SIG-M5 treated with dmso at 0.1 percent for 504 hours (cell line): ENCODE data around the gene CEP20.
"Not testable (repeated sequence)": the region's sequence is repeated elsewhere in the genome, so short reads cannot be mapped to it uniquely, and the experiment has no call there.

Experiments used
- DNase-seq: peaks from one replicate; lab custom pipeline; 2025; ENCODE audit not compliant: unreplicated experiment; lab: John Stamatoyannopoulos, UW

CEP20 gene

GRCh38 chr16:15858921-15859668 lies 29.3 kb downstream of the CEP20 start:
- DNase-seq: no peak

GRCh38 chr16:15857724-15858560 lies 30.5 kb downstream of the CEP20 start:
- no peak for DNase-seq

DNA sequence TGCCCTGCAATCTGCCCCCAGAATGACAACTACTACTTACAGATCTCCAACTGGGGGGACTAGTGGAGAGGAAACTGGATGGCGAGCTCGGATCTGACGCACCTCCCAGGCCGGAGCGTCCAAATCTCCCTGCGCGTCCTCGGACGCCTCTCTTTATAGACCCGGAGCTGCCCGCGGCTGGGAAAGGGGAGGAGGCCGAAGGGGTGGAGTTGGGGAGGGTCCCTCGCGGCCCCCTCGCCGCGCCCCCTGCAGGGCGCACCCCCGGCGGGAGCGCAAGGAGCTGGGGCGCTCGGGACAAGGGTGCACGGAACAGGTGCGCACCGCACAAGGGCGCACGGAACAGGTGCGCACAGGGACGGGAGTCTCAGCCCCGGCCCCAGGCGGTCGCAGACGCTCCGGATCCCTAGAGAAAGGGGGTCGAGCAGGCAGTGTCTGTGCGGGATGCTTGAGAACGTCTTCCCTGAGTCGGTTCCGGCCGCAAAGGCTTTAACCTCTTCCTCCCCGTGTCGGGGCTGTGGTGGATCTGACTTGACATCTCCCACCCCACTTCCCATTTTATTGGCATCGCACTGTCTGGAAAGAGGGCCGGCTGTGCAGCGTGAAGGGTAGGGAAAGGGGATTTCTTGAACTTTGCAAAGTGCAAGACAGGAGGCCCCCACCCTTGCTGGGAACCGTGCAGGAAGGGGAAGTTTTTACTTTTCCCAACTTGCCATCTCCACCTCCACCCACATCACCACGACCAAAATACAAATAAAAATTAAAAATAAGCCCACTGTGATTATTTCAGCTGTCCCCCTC lies 31.3 kb downstream of the CEP20 start, which contains the start of gene MYH11:
Gene MYH11, minus strand, starts transcription at position 128 of the 798 bp plus-strand sequence. CDS start 18,776 bp downstream, outside the sequence.
- no peak for DNase-seq

- DNase-seq: no peak
Observed at GRCh38 chr16:15856182-15856581, 32.2 kb downstream of the CEP20 start.

DNA sequence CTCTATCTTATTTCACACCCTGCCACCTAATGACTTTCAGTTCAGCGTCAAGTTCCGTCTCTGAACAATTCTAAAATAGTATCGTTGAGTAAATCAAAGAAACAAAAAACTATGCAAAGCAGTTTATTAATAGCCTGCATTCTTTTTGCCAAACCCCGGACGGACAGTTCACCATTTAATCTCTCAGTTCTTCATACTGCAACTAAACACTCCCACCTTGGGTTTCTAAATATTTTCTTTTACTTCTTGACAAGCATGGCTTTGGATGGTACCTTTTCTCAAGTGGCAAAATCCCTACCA lies 32.7 kb downstream of the CEP20 start:
- DNase-seq: no peak

DNA sequence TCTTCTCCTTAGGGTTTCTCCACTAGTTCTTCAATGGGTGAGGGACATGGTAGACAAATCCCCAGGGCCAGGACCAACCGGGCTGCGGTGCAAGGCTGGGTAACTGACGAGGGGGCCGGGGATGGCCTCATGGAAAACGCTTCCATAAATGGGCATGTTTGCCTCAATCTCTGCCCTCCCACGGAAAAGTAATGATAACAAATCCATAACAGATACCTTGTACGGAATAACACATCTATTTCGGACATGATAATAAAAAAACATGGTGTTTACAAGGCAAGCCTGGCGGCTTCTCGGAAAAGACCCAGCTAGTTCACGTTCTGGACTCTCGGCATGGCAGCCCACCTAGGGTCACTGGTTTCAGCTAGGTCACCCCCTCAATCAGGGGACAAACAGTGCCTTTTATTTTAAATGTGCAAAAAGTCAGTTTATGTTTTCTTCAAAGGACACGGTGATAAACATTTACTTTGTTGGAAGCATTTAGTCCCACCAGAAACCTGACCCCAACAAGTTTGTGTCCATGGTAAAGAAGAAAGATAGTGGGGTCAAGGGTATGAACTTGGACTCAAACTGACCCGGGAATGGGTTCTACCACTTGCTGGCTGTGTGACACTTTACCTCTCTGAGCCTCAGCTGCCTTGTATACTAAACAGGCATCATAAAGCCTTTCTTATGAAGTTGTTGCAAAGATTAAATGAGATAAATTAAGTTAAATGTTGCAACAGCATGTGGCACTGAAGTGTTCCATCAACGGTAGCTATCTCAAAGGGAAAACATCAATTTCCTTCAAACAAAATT lies 33.3 kb downstream of the CEP20 start:
- DNase-seq: no peak

GRCh38 chr16:15854061-15854460 lies 34.3 kb downstream of the CEP20 start:
- DNase-seq: no peak

DNA sequence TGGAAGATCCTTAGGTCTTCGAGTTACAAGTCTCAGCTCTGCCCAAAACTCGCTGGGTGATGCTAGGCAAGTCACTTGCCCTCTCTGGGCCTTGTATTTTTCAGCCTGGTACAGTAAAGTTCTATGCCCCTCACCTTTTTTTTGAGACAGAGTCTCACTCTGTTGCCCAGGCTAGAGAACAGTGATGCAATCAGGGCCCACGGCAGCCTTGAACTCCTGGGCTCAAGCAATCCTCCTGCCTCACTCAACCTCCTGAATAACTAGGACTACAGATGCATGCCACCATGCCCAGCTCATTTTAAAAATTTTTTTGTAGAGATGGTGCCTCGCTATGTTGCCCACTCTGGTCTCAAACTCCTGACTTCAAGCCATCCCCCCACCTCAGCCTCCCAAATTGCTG lies 35.4 kb downstream of the CEP20 start:
- no peak for DNase-seq

DNA sequence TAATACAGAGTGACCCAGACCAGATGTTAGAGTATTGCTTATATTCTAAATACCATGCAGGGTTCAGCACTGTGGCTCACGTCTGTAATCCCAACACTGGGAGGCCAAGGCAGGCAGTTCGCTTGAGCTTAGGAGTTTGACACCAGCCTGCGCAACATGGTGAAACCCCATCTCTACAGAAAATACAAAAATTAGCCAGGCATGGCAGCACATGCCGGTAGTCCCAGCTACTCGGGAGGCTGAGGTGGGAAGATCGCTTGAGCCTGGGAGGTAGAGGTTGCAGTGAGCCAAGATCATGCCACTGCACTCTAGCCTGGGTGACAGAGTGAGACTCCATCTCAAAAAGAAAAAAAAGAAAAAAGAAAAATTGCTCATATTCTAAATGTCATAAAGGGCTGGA lies 37.8 kb downstream of the CEP20 start:
- not testable (repeated sequence) for DNase-seq

- no peak for DNase-seq
Observed at GRCh38 chr16:15849209-15849981, 39.0 kb downstream of the CEP20 start.

DNA sequence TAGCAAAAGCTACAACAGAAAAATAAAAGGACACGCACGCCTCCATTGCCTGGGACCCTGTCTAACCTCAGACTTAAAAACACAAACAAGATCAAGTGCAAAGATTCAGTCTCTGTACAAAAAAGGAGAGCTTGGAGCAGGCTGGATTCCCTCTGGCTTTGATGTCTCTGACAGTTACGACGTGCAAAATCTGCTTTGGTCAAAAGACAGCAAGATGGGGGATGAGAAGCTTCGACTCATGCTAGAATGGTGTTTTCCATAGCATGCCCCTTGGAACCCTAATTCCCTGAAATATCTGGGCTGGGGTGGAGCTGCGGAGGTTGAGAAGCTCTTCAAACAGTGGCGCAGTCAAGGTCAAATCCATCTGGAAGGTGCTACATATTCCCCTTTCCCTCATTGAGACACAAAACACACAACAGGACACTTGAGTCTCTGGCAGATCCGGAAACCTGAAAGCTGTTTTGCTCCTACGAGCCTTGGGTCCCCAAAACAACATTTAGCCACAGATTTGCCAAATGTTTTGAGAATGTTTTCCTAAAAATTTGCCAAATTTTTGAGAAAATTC lies 40.7 kb downstream of the CEP20 start:
- DNase-seq: no peak

- DNase-seq: no peak
Observed at GRCh38 chr16:15846510-15846909, 41.9 kb downstream of the CEP20 start.

DNA sequence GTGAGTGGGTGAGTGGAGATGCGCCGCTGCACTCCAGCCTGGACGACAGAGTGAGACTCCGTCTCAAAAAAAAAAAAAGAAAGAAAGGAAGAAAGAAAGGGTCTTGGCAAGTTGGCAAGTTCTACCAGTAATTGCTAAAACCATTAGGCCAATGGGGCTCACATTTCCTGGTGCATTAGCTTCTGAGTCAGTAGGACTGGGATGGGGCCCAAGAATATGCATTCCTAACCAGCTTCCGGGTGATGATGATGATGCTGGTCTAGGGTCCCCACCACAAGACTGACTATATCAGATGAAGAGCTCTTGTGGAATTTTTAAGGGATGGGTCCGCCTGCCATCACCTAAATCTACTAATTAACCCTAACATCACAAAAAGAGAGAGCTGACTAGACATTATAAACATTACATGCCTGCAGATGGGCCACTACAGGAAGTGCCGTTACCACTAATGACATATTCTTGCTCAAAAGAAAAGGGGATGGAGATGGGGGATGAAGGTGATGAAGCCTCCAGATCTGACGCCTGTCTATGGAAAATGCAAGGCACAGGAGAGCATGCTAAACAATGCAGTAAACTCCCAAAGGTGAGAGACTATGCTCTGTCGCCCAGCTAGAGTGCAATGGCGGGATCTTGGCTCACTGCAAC lies 44.6 kb downstream of the CEP20 start:
- no peak for DNase-seq

- not testable (repeated sequence) for DNase-seq
Observed at GRCh38 chr16:15839204-15839603, 49.2 kb downstream of the CEP20 start.

GRCh38 chr16:15837761-15838160 lies 50.6 kb downstream of the CEP20 start:
- DNase-seq: no peak

GRCh38 chr16:15836965-15837611 lies 51.3 kb downstream of the CEP20 start:
- DNase-seq: no peak

- no peak for DNase-seq
Observed at GRCh38 chr16:15836074-15836473, 52.3 kb downstream of the CEP20 start.

DNA sequence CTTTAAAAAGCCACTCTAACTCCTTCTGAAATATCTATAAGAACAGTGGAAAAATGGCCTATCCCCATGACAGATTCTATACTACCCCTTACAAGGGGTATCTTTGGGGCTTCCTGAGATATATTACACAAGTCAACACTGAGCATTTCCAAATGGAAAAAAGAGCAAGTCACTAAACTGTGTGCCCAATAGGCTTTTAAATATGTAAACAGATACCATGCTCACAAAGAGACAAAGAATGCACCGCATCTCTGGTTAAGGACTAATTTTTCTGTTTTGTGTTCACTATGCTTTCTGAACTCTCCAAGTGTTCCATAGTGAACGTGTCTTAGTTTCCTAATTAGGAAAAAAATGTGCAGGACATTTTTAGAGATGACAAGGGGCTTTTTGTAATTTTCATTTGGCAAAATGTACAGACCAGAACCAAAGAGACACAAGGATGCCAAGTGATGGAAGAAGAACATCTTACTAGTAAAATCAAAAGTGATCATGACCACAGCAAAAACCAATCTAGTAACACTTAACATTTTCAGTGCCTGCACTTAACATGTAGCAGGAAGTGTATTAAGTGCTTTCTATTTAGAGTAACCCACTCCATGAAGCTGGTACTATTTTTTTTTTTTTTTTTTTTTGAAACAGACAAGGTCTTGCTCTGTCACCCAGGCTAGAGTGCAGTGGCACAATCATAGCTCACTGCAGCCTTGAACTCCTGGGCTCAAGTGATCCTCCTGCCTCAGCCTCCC lies 53.1 kb downstream of the CEP20 start:
- DNase-seq: no peak
